H1 (cell line): ENCODE measurements around the gene CLDND1. TPM values are rescaled to one million over a fixed set of nuclear protein-coding genes. Genes with fewer than 3 reads are reported as not detected.

ENCODE experiments used
- POLR2AphosphoS5 ChIP-seq: IDR thresholded peaks from 2 replicates; pipeline ENCODE4 v1.6.1; 2011; ENCODE audit warnings: low read depth, low read length
- TAF7 ChIP-seq: optimal IDR thresholded peaks from 2 replicates; pipeline ENCODE3; 2011; ENCODE audit warnings: low read depth, mild to moderate bottlenecking, inconsistent platforms, low read length, moderate library complexity, borderline replicate concordance
- TBP ChIP-seq: IDR thresholded peaks from 2 replicates; pipeline ENCODE4 v1.6.1; 2011; ENCODE audit warnings: low read depth, low read length, improper control_type of control experiment
- polyA plus RNA-seq, 7 experiments: library from polyadenylated mRNA; depleted of rRNA in 3 of 7; stranded (reverse) in 5 of 7; unstranded in 2 of 7; fragments of >200 nt in 5 of 7; fragments of 200-250 nt in 2 of 7; gene quantifications; 1 replicate in 5 of 7; 2 replicates in 1 of 7; 4 replicates in 1 of 7; pipeline versions ENCODE4 v1.2.1 to v1.2.3, GENCODE V29; 2011 to 2013; ENCODE audit warnings: missing spikeins in 2 of 7, mixed read lengths in 2 of 7
- total RNA-seq: library from RNA; stranded (reverse); fragmentation: NEBNext Ultra II Directional; extraction: Animal tissue kit (Norgen Biotek cat#: 25700); gene quantifications from 2 replicates; pipeline ENCODE4 v1.2.1, GENCODE V29; 2021

Gene CLDND1
- total and polyA plus RNA-seq, 2 of the 8 experiments (the other 6 are each of a cell fraction or from before 2014, with no cell fraction given), result 68.2 to 152 TPM

GRCh38 chr3:98504539-98504938 lies 18.2 kb downstream of the CLDND1 start (continued):
- no peak for TF ChIP-seq TBP
- TF ChIP-seq POLR2AphosphoS5, result no peak
- no peak for TF ChIP-seq TAF7
